Osteocyte (in vitro differentiated cells): ENCODE data around the gene LGI4. TPM values are rescaled to one million over a fixed set of nuclear protein-coding genes. Genes with fewer than 3 reads are reported as not detected.

Experiments used
- DNase-seq: peaks from one replicate; pipeline ENCODE4 v3.0.0; 2021; ENCODE audit warnings: mixed read lengths; ENCODE audit not compliant: unreplicated experiment; ENCODE audit errors: extremely low spot score
- H3K27ac Mint-ChIP-seq: one replicate; pipeline ENCODE4 v1.8.0; 2021; ENCODE audit warnings: mild to moderate bottlenecking, mixed read lengths; ENCODE audit not compliant: unreplicated experiment
- H3K27me3 Mint-ChIP-seq: one replicate; pipeline ENCODE4 v1.8.0; 2021; ENCODE audit warnings: mixed read lengths; ENCODE audit not compliant: unreplicated experiment
- H3K36me3 Mint-ChIP-seq: one replicate; pipeline ENCODE4 v1.8.0; 2021; ENCODE audit warnings: mixed read lengths; ENCODE audit not compliant: unreplicated experiment
- H3K4me1 Mint-ChIP-seq: one replicate; pipeline ENCODE4 v1.8.0; 2021; ENCODE audit warnings: mixed read lengths; ENCODE audit not compliant: unreplicated experiment
- H3K4me3 Mint-ChIP-seq: one replicate; pipeline ENCODE4 v1.8.0; 2021; ENCODE audit warnings: mild to moderate bottlenecking, moderate library complexity, mixed read lengths; ENCODE audit not compliant: unreplicated experiment
- H3K9me3 Mint-ChIP-seq: one replicate; pipeline ENCODE4 v1.8.0; 2021; ENCODE audit warnings: mixed read lengths; ENCODE audit not compliant: unreplicated experiment
- total RNA-seq: library from RNA; stranded (reverse); gene quantifications from 2 replicates; pipeline ENCODE4 v1.2.1, GENCODE V29; 2021
- TF ChIP-seq, protein P1 (sequence below): fragments of 200-600 bp; sonication (generic); IDR thresholded peaks from 2 replicates; pipeline ENCODE4 v1.5.0; 2021; ENCODE audit warnings: antibody characterized with exemption, mild to moderate bottlenecking, moderate library complexity

LGI4 gene
- total RNA-seq, 1 donor from 2014 or later, result 0.32 TPM

DNA sequence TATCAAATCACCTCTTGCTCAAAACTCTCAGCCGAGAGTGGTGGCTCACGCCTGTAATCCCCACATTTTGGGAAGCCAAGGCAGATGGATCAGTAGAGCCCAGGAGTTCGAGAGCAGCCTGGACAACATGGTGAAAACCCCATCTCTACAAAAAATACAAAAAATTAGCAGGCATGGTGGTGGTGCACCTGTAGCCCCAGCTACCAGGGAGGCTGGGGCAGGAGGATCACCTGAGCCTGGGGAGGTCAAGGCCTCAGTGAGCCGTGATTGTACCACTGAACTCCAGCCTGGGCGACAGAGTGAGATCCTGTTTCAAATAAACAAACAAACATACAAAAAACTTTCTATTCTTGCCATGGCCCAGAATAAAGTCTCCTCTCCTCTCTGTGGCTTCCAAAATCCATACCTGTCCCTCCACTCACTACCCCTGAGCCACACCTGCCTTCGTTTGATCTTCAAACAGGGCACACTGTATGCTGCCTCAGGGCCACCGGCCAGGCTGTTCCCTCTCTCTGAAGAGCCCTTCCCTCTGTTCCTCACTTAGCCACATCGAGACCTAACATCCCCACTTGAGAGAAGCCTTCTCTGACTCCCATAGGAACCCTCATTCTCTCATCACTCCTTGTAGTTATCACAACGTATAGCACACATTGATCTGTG is 6.3 kb downstream of the LGI4 start:
- DNase-seq, result no peak
- Mint-ChIP-seq H3K4me1 (peaks cover 3% of the 10 kb centered on the region), H3K36me3 (no peaks in the 10 kb centered on the region), H3K9me3 (no peaks in the 10 kb centered on the region), H3K27ac (no peak overlapping the region), H3K4me3 (no peak overlapping the region), H3K27me3 (peaks cover 20% of the 10 kb centered on the region)
- TF ChIP-seq, protein P1, sequence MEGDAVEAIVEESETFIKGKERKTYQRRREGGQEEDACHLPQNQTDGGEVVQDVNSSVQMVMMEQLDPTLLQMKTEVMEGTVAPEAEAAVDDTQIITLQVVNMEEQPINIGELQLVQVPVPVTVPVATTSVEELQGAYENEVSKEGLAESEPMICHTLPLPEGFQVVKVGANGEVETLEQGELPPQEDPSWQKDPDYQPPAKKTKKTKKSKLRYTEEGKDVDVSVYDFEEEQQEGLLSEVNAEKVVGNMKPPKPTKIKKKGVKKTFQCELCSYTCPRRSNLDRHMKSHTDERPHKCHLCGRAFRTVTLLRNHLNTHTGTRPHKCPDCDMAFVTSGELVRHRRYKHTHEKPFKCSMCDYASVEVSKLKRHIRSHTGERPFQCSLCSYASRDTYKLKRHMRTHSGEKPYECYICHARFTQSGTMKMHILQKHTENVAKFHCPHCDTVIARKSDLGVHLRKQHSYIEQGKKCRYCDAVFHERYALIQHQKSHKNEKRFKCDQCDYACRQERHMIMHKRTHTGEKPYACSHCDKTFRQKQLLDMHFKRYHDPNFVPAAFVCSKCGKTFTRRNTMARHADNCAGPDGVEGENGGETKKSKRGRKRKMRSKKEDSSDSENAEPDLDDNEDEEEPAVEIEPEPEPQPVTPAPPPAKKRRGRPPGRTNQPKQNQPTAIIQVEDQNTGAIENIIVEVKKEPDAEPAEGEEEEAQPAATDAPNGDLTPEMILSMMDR, result no peak

DNA sequence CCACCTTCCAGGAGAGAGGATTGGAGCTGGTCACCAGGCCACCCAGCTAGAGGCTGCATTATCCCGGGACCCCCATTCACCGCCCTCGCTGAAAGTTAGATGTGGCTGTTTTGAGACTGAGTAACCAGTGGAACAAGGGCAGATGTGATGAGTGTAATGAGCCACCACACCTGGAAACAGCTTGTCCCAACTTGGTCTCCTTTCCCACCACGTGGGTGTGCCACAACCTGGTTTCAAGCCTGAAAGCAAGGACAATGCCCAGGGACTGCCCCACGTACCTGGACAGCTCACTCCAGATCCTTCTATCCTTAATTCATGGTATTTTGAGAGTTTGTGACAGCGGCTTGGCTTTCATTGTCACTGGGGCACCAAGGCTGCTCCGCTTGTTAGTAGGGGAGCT is 7.0 kb downstream of the LGI4 start:
- Mint-ChIP-seq H3K9me3 (no peaks in the 10 kb centered on the region), H3K36me3 (no peaks in the 10 kb centered on the region), H3K27me3 (peaks cover 16% of the 10 kb centered on the region), H3K27ac (no peak overlapping the region), H3K4me1 (peaks cover 6% of the 10 kb centered on the region), H3K4me3 (no peak overlapping the region)
- DNase-seq, result no peak
- TF ChIP-seq, protein P1, result no peak

DNA sequence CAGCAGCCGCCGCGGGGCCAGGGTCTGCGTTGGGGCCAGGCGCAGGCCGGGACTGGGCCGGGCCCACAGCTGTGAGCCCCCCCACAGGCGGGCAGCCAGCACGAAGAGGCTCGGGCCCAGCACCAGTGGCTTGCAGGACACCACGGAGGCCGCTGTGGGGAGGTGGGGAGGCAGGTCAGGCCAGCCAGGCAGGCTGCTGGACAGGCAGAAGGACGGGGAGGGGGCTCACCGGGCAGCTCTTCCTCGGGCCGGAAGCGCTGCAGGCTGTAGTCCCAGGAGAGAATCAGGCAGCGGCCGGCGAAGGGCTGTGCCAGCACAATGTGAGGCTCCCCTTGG is 8.3 kb downstream of the LGI4 start:
- no peak overlapping the region for H3K27ac Mint-ChIP-seq
- H3K36me3 Mint-ChIP-seq, result no peaks in the 10 kb centered on the region
- H3K9me3 Mint-ChIP-seq, result no peaks in the 10 kb centered on the region
- TF ChIP-seq, protein P1, result no peak
- H3K4me1 Mint-ChIP-seq, result peaks cover 9% of the 10 kb centered on the region
- H3K27me3 Mint-ChIP-seq, result peaks cover 22% of the 10 kb centered on the region
- no peak for DNase-seq
- H3K4me3 Mint-ChIP-seq, result no peak overlapping the region

DNA sequence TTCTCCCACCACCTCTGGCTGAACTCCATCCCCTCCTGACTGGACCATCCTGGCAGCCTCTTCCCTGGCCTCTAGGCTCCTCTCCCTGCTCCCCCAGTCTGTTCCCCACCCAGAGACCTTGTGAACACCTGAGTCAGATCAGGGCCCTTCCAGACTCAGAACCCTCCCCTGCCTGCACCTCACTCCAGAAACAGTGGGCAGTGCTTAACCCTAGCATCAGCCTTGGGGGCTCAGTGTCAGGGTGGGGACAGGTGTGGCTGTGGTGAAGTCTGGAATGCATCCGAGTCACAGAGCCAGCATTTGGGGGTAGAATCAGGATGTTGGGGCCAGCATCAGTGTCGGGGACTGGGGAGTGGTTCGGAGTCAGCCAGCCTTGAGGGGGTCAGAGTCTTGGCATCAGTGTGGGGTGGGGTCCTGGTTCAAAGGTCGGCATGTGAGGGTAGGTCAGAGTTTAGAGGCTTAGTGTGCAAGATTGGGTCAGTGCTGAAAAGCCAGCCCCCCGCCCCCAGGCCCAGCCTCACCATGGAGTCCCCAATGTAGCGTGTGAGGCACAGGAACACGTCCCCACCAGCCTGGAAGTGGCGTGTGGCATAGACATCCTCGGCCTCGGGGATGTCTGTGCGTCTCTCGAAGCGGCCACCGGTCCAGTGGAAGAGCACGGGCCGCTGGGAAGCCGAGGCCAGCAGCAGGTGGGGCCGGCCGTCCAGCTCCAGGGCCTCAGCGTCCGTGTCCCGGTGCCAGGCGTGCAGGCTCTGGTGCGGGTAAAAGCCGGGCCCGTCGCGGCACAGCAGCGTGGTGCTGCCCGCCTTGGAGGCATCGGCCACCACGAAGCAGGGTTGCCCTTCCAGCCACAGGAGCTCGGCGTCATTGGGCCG is 8.9 kb downstream of the LGI4 start:
- Mint-ChIP-seq H3K36me3 (no peaks in the 10 kb centered on the region), H3K27ac (no peak overlapping the region), H3K4me1 (peaks cover 9% of the 10 kb centered on the region), H3K27me3 (peaks cover 22% of the 10 kb centered on the region), H3K9me3 (no peaks in the 10 kb centered on the region), H3K4me3 (no peak overlapping the region)
- no peak for DNase-seq
- TF ChIP-seq, protein P1, result no peak

DNA sequence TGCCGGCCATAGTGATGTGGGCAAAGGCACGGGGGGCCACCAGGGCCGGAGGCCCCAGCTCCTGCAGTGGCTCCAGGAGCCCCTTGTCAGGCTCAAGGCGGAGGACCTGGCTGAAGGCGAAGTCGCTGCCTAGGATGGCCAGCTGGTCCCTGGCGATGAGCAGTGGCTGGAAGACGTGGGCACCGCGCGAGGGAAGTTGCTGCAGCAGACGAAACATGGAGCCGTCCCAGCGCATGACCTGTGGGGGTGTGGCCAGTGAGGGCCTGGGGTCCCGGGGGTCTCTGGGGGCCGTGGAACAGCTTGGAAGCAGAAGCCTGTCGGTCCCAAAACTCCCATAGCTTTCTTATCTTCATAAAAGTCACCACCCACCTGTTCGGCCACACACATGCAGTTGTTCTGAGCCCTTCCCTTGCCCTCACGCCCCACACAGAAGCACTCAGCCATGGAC is 9.6 kb downstream of the LGI4 start:
- Mint-ChIP-seq H3K4me3 (no peak overlapping the region), H3K9me3 (no peaks in the 10 kb centered on the region), H3K36me3 (no peaks in the 10 kb centered on the region), H3K27ac (no peak overlapping the region), H3K4me1 (peaks cover 13% of the 10 kb centered on the region), H3K27me3 (peaks cover 20% of the 10 kb centered on the region)
- TF ChIP-seq, protein P1, result no peak
- no peak for DNase-seq
